HCT116 (cell line): Measurements from ENCODE around the gene PDE2A.

Experiments
- CTCF ChIP-seq, 3 experiments: fragments of 200-600 bp in 1 of 3; sonication (generic) in 1 of 3; IDR thresholded peaks in 2 of 3; conservative IDR thresholded peaks in 1 of 3; 2 replicates each; pipeline ENCODE4 v1.5.1; 2012 to 2017; ENCODE audit warnings: low read depth in 2 of 3, low read length in 2 of 3, antibody characterized with exemption in 1 of 3, borderline replicate concordance in 1 of 3, control low read depth in 1 of 3, mild to moderate bottlenecking in 1 of 3, mixed read lengths in 1 of 3, mixed run types in 1 of 3, moderate library complexity in 1 of 3; ENCODE audit not compliant: insufficient read depth in 1 of 3
- EZH2 ChIP-seq: fragments of 200-600 bp; sonication (generic); IDR thresholded peaks from 2 replicates; pipeline ENCODE4 v1.6.1; 2017; ENCODE audit warnings: antibody characterized with exemption, mixed run types

DNA sequence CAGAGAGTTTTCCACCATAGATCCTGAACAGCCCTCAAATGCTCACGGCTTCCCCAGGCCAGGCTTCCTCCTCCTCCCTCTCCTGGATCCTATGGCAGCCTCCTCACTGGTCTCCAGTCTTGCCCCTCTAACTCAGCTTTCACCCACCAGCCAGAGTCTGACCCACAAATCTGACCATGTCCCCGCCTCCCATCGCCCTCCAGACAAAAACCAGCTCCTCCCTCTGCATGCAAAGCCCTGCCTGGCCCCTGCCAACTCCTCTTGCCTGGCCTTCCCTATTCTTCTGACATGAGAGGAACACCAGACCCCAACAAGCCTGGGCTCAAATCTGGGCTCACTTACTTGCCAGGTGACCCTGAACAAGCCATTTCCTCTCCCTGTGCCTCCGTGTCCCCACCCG is 32.4 kb upstream of the PDE2A start:
- no peak for TF ChIP-seq EZH2
- TF ChIP-seq CTCF (IDR thresholded peaks at IDR 0.05 in 2 of 3, conservative IDR thresholded peaks at IDR 0.05 in 1 of 3; ENCODE audit: borderline replicate concordance in 1 of 3, insufficient read depth in 1 of 3, low read depth in 2 of 3, low read length in 2 of 3), result no peak
